GM18520 (cell line): ENCODE results near the gene FAM234A.
"Not testable (repeated sequence)": the region's sequence is repeated elsewhere in the genome, so short reads cannot be mapped to it uniquely, and the experiment has no call there.

Experiments used
- ATAC-seq: cut with Tn5 transposase; IDR thresholded peaks from one replicate; pipeline ENCODE4 v1.9.1; 2021; ENCODE audit not compliant: unreplicated experiment

The FAM234A gene, protein sequence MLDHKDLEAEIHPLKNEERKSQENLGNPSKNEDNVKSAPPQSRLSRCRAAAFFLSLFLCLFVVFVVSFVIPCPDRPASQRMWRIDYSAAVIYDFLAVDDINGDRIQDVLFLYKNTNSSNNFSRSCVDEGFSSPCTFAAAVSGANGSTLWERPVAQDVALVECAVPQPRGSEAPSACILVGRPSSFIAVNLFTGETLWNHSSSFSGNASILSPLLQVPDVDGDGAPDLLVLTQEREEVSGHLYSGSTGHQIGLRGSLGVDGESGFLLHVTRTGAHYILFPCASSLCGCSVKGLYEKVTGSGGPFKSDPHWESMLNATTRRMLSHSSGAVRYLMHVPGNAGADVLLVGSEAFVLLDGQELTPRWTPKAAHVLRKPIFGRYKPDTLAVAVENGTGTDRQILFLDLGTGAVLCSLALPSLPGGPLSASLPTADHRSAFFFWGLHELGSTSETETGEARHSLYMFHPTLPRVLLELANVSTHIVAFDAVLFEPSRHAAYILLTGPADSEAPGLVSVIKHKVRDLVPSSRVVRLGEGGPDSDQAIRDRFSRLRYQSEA

DNA sequence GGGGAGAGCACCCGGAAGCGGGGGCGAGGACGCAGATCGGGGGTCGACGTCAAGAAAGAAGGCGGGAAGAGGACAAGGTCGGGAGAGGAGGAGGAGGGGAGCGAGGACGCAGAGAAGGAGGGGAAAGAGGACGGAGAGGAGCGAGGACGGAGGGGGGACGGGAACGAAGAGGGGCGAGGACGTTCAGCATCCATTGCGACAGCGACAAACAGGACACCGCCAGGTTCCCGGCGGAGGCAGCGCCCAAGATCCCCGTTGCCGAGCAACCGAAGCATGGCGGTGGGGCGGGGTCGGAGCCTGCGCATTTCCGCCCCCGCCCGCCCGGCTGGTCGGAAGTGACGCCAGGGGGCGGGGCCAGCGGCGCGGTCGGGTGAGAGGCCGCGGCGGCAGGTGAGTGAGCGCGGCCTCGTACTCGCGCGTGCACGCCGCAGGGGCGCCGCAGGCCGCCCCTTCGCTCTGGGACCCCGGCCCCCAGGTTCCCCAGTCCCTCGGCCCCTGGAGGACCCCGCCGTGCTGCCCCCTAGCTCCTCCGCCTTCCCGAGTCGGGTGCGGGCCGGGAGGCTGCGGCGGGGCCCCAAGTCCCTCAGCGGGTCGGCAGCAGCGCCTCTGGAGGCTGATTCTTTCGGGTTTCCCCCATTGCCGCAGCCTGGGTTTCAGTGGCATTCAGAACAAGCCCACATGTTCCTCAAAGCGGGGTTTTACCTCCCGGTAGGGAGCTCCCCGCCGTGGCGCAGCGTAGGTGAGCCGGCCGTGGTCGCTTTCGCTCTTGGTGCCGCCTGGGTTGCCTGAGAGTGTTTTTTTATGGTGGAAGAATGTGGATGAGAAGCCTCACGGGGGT is at the start of gene FAM234A:
TSS of gene FAM234A (plus strand) at position 354 of the 838 bp plus-strand sequence. CDS start 19,593 bp downstream, outside the sequence.
- peak; percentile 89 for ATAC-seq

DNA sequence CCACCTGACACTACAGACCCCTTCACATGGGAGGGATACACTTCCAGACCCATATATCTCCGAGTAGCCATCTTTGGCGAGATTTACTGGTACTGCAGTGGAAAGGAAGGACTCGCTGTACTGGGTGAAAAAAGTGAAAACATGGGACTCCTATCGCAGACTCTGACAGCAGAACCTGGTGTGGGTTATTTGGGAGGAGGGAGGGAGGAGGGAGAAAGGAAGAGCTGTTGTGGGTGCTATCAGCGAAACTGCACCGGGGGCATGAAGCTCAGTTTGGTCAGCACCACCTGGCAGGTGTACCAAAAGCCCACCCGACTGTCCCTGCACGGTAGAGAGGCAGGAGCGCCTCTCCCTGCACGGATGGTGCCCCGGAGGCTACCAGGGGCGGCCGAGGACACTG is 49.4 kb upstream of the FAM234A start:
- no peak for ATAC-seq

DNA sequence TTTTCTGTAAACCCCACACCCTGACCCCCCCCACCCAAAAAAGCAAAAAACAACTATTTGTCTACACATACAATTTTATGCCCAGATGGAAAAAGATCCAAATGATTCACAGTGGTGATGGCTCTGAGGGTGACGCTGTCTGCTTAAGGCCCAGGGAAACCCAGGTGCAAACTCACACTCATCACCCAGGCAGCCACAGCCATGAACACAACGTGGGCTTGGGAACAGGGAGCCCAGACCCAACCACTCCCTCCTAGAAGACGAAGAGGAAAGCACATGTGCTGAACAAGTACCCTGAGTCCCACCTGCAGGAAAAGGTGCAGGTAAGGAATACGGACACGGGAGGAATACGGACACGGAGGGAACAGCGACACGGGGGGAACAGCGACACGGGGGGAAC is 48.9 kb upstream of the FAM234A start:
- no peak for ATAC-seq

DNA sequence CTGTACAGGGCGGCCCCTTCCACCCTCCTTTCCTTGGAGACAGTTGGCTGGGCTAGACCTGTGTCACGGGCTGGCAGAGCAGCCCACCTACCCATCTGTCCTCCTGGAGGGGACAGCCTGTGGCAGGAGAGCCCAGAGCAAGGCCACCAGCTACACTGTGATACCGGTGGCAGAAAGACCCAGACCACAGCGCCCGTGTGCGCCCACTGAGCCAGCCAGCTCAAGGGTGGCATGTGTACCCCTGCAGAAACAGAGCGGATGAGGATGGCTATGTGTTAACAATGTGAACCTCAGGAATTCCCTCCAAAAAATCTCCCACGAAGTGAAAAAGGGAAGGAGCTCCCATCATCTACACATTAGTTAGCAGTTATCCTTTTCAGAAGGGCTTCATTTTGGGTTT is 47.3 kb upstream of the FAM234A start:
- no peak for ATAC-seq

DNA sequence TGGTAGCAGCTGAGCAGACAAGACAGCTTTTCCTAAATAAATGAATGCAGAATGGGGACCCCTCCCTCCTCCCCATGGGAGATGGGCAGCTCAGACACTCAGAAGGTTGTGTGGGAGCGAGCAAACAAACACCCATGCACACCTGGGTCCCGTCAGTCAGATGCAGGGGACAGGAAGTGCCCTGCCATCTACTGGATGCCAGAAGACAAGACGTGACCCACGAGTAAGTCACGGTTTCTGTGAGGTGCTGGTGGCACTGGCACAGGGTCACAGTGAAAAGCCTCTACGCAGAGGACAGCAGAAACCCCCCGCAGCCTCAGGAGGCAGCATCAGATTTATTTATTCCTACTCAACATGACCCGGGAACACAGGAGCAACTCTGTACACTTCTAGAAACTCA is 45.9 kb upstream of the FAM234A start:
- no peak for ATAC-seq

DNA sequence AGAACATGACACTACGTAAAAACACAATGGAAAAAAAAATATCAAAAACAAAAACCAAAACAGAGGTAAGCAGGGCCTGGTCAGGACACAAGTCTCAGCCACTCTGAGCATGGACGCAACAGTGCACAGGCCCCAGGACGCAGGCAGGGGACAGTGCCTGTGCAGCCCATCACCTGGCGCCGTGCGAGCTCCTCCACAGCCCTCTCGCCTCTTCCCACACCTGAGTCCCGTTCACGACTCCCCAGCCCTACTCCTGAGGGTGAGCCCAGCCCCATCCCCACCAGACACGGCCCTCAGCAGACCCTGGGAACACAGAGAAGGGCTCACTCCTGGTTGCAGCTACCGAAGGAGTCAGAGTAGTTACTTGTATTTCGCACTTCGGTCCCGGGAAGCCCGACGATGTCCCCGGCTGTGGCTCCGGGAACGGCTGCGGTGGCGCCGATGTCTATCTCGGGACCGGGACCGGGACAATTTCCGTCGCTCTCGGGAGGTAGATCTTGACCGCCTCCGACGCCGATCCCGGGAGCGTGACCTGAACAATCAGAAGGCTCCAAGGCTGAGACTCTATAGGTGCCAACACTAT is 44.9 kb upstream of the FAM234A start:
- no peak for ATAC-seq

DNA sequence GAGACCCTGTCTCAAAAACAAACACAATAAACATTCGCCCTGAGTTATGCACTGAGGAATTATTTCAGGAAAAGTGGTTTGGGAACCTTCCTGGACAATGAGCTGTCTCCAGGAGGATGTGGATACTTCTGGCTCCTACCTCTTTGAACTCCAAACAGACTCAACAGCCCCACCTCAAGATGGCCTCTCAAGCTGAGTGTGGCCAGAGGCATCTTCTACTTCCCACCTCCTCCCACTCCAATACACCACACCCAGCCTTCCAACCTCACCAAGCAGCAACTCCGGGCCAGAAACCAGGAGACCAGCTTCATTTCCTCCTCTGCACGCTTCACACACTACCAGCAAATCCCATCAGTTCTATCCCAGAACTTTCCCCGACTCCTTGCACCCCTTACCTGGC is 42.8 kb upstream of the FAM234A start:
- ATAC-seq = no peak

DNA sequence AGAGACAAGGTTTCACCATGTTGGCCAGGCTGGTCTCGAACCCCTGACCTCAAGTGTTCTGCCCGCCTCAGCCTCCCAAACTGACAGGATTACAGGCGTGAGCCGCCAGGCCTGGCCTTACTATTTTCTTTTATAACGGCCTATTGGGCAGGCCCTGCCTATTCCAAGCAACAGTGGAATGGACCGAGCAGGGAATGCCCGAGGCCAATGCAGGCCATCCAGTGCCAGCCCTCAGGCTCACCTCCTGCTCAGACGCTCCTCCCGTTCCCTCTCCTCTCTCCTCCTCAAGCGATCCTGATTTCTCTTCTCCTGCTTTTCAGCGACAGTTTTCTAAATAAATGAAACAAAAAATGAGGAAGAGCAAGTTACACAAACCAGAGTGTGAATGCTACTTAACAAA is 41.9 kb upstream of the FAM234A start:
- ATAC-seq = no peak

DNA sequence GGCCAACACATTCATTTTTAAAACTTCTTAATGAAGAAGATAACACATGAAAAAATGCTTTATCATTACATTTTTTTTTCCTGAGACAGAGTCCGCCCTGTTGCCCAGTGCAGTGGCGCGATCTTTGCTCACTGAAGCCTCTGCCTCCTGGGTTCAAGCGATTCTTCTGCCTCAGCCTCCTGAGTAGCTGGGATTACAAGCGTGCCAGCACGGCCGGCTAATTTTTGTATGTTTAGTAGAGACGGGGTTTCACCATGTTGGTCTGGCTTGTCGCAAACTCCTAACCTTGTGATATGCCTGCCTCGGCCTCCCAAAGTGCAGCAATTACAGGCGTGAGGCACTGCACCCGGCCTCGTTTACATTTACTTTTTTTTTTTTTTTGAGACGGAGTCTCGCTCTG is 41.2 kb upstream of the FAM234A start:
- ATAC-seq = no peak

DNA sequence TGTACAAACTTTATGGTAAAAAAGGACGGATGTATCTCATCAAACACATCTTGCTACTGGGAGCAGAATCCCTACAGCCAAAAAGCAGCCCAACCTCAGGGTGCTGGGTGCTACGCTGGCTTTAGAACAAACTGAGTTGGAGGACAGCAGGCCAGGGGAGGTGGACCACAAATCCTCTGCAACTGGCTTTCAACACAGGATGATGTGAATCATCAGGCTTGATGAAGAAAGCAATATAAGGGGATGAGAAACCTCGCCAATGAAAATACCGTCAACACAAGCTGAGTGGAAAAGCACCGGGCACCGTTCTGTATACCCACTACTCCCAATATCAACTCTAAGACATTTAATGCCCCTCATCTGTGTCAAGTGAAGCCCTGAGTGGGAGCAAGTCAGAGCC is 40.1 kb upstream of the FAM234A start:
- no peak for ATAC-seq

DNA sequence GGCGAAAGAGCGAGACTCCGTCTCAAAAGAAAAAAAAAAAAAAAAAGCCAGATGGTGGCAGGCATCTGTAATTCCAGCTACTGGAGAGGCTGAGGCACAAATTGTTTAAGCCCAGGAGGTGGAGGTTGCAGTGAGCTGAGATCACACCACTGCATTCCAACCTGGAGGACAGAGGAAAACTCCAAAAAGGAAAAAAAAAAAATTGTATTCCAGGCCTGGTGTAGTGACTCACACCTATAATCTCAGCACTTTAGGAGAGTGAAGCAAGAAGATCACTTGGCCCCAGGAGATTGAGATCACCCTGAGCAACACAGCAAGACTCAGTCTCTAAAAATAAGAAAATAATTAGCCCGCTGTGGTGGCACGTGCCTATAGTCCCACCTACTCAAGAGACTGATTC is 34.2 kb upstream of the FAM234A start:
- ATAC-seq = no peak

DNA sequence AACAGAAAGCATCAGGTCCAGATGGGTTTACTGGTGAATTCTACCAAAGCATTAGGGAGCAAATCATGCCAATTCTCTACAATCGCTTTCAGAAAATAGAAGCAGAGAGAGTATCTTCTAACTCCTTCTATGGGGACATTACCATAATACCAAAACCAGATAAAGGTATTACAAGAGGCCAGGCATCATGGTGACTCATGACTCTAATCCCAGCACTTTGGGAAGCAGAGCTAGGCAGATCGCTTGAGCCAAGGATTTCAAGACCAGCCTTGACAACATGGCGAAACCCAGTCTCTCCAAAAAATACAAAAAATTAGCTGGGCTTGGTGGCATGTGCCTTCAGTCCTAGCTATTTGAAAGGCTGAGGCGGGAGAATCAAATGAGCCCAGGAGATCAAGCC is 31.4 kb upstream of the FAM234A start:
- ATAC-seq = no peak

DNA sequence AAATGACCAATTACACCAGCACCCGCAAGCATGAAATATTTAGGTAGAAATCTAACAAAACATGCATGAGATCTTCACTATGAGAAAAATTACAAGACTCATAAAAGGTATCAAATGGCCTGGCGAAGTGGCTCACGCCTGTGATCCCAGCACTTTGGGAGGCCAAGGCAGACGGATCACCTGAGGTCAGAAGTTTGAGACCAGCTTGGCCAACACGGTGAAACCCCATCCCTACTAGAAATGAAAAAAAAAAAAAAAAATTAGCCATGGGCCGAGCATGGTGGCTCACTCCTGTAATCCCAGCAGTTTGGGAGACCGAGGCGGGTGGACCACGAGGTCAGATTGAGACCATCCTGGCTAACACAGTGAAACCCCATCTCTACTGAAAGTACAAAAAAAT is 30.6 kb upstream of the FAM234A start:
- ATAC-seq = not testable (repeated sequence)

DNA sequence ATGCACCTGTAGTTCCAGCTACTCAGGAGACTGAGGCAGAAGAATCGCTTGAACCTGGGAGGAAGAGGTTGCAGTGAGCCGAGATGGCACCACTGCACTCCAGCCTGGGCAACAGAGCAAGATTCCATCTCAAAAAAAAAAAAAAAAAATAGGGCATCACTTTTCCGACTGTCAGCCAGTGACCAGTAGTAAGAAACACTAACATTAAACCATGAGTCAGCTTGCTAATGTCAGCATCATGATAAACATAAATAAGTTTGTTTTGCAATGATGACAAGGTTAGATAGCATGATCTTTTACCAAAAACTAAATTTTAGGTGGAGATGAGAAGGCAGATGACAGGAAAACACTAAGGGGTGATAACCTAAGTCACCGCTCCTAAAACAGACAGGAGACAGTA is 25.3 kb upstream of the FAM234A start:
- not testable (repeated sequence) for ATAC-seq

DNA sequence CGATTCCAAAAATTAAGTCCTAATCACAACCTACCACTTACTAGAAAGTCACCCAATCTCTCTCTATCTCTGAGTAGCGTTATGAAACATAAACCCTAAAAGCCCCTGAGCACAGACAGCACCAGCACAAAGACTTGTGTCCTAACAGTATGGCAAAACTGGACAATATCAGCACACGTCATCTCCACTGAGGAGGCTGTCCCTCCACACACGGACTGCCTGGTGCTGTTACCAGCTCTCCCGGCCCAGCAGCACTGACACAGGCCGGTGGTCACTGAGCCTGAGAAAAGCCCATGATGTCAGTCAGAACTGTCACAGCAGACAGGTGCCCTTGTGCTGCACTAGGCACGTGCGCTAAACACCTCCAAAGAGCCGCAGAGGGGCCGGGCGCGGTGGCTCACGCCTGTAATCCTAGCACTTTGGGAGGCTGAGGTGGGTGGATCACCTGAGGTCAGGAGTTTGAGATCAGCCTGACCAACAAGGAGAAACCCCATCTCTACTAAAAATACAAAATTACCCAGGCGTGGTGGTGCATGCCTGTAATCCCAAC is 22.9 kb upstream of the FAM234A start:
- ATAC-seq = not testable (repeated sequence)

DNA sequence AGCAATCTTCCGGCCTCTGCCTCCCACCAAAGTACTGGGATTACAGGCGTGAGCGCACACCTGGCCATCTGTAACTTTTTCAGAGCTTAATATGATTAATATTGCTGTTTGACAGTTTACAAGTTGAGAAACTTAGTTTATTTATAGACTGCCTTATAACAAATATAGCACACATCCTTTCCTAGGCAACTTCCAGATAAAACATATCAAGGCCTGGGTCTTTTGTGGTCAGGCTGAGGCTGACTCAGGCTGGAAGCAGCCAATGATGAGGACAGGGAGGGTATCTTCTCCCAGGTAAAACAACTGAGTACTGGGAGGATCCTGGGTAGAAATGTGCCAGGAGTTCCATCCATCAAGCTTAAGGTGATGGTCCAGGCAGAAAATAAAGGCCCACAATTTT is 21.6 kb upstream of the FAM234A start:
- ATAC-seq = no peak

DNA sequence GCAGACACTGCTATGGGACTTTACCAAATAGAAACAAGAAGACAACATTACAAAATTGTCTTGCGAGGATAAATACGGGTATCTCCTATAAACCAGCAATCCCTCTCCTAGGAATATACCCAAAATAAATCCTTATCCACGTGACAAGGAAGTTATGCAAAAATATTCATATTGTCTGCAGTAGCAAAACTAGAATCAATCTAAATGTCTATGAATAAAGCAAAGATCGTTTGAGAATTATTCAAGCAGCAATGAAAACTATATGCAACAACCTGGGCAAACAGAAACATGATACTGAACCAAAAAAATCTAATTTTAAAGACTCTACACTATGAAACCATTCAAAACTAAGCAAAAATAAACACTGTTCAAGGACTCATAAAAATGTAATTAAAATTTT is 14.6 kb upstream of the FAM234A start:
- no peak for ATAC-seq

DNA sequence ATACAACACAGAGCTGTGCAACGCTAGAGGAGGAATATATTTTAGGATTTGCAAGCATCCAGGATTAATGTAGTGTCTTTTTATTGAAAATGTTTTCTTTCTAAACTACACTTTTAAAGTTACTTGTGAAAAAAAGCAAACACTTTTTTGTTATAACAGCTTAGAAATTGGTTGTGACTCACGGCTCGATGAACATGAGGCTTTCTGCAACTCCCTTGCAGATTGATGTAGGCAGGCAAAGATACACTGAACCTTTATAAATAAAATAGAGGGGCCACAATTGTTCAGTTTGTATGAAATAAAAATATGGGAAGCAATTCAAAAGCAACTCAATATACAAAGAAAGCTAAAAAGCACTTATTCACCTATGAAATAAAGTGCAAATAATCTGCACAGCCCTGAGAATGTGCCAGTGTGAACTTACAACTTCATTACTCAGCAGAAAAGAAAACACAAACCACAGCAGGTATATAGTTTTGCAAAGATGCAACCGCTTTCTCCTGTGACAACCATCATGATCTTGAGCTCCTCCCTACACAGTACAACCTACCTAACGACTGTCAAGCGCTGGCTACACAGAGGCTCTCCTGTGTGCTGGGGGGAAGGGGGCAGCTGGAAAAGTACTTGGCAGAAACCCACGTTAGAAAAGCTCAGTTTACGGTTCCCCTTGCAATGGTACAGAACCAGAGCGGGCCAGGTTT is 6.3 kb upstream of the FAM234A start:
- ATAC-seq = no peak

DNA sequence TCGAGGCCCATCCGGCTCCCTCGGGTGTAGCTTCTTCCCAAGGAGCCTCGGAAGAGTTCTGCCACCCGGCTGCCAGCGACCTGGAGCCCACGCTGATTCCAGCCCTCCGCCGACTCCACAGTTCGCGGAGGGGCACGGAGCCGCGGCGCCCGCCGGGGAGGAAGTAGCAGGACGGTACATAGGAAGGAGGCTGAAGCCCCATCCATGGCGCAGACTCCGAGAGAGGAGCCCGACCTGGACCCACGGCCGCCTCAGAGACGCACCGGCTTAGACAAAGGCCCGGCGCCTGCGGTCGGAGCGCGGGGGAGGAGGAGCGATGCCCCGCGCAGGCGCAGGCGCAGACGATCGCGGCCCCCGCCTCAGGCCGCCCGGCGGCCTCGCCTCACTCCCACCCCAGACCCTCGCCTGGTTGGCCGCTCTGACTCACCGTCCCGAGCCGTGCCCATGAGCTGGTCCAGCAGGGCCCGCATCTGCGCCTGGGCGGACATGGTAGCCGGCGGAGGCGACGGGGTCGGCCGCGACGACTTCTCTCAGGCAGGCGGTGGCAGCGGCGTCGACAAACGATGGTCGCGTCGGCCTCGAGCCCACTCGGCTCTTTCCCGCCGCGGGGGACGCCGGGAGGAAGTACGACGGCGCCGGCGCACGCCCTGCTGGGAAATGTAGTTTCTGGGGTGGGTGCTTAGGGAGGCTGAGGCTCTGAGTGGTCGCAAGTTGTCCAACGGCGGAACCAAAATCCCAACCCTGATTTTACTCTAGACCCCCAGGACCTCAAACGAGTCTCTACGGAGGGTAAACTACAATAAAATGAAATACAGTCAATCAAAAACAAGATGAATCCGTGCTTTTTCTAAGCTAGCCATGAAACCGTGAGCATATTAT is 5.5 kb upstream of the FAM234A start, which contains the start of gene LUC7L:
TSS of gene LUC7L (minus strand) at position 598 of the 879 bp plus-strand sequence. CDS start at position 488, 110 bp downstream.
- ATAC-seq = peak; percentile 74
